GM12878 (cell line): Measurements from ENCODE around the gene TRNT1. TPM values are rescaled to one million over a fixed set of nuclear protein-coding genes. Genes with fewer than 3 reads are reported as not detected.

ENCODE experiments used
- ATAC-seq: fragments of 200-7000 bp; cut with Tn5 transposase; 3 replicates; pipeline ENCODE4 v1.9.1; 2020; ENCODE audit warnings: mild to moderate bottlenecking, moderate library complexity
- BruUV-seq: library from RNA; stranded (reverse); fragments of 400-500 nt; replicated peaks from 2 replicates; lab custom pipeline; 2021; lab: Mats Ljungman, UMichigan
- CTCF ChIA-PET: fragments of 300-600 bp; sonication (Branson Sonifier 250); formaldehyde crosslinking; extraction: SDS; loops from one replicate; lab custom pipeline; 2021; ENCODE audit warnings: inconsistent platforms; lab: Yijun Ruan, JAX
- POLR2A ChIA-PET: fragments of 350-600 bp; formaldehyde crosslinking; extraction: SDS; loops from one replicate; lab custom pipeline; 2021; ENCODE audit warnings: inconsistent platforms; lab: Charles Lee
- RAD21 ChIA-PET: fragments of 300-600 bp; sonication (Branson Sonifier 250); formaldehyde crosslinking; loops from one replicate; lab custom pipeline; 2023; ENCODE audit warnings: antibody characterized with exemption; ENCODE audit not compliant: unreplicated experiment; lab: Charles Lee
- SMC1A ChIA-PET: fragments of 300-600 bp; sonication (Branson Sonifier 250); formaldehyde crosslinking; loops from one replicate; lab custom pipeline; 2023; ENCODE audit not compliant: unreplicated experiment, uncharacterized antibody; lab: Charles Lee
- DNase-seq: peaks from one replicate; pipeline ENCODE4 v3.0.0-alpha.2; 2011; ENCODE audit warnings: low read depth, low spot score
- FAIRE-seq: peaks from 3 replicates; lab custom pipeline; 2011; peaks lifted over from hg19 to GRCh38; lab: Jason Lieb, UNC
- H2AFZ ChIP-seq: 2 replicates; pipeline ENCODE4 v1.6.0; 2011; ENCODE audit warnings: low read depth, low read length, control low read depth; ENCODE audit not compliant: control insufficient read depth
- H3K27ac ChIP-seq: 2 replicates; pipeline ENCODE4 v1.5.1; 2011; ENCODE audit warnings: control low read depth; ENCODE audit not compliant: control insufficient read depth, insufficient read depth
- H3K27me3 ChIP-seq, 2 experiments: replicated peaks in 1 of 2; 2 replicates each; pipeline versions ENCODE4 v1.6.0 to v1.6.1; 2011; ENCODE audit warnings: low read length in 1 of 2; ENCODE audit not compliant: control insufficient read depth in 2 of 2, insufficient read depth in 2 of 2
- H3K36me3 ChIP-seq, 2 experiments: 2 replicates each; pipeline ENCODE4 v1.5.1; 2011; ENCODE audit warnings: low read length in 1 of 2; ENCODE audit not compliant: control insufficient read depth in 2 of 2, insufficient read depth in 2 of 2
- H3K4me1 ChIP-seq: 2 replicates; pipeline ENCODE4 v1.6.1; 2011; ENCODE audit warnings: mild to moderate bottlenecking, low read length, moderate library complexity, mixed read lengths; ENCODE audit not compliant: control insufficient read depth, insufficient read depth
- H3K4me2 ChIP-seq: 2 replicates; pipeline ENCODE4 v1.6.0; 2011; ENCODE audit warnings: control low read depth; ENCODE audit not compliant: control insufficient read depth, insufficient read depth
- H3K4me3 ChIP-seq: fragments of 200-600 bp; sonication (generic); 2 replicates; pipeline ENCODE4 v1.5.1; 2016
- H3K79me2 ChIP-seq: 2 replicates; pipeline ENCODE4 v1.6.0; 2011; ENCODE audit warnings: low read length; ENCODE audit not compliant: control insufficient read depth, insufficient read depth
- H3K9ac ChIP-seq: 2 replicates; pipeline ENCODE4 v1.8.0; 2011; ENCODE audit warnings: low read length, control low read depth, mixed read lengths; ENCODE audit not compliant: control insufficient read depth, insufficient read depth
- H3K9me3 ChIP-seq: replicated peaks from 3 replicates; pipeline ENCODE4 v1.5.1; 2011; ENCODE audit warnings: mild to moderate bottlenecking, low read length; ENCODE audit not compliant: control insufficient read depth, insufficient read depth
- H4K20me1 ChIP-seq: 2 replicates; pipeline ENCODE4 v1.6.0; 2011; ENCODE audit not compliant: control insufficient read depth, insufficient read depth
- ATF3 ChIP-seq: IDR thresholded peaks from 2 replicates; pipeline ENCODE4 v1.6.1; 2011; ENCODE audit warnings: low read depth, mild to moderate bottlenecking, low read length, moderate library complexity, borderline replicate concordance; ENCODE audit errors: extremely low read depth
- KAT2A ChIP-seq: conservative IDR thresholded peaks from 2 replicates; pipeline ENCODE4 v1.6.1; 2011; ENCODE audit warnings: low read depth, low read length; ENCODE audit not compliant: control insufficient read depth
- NFYB ChIP-seq: IDR thresholded peaks from 2 replicates; pipeline ENCODE4 v1.6.1; 2011; ENCODE audit warnings: low read depth, mild to moderate bottlenecking, low read length, improper control_type of control experiment, moderate library complexity; ENCODE audit not compliant: insufficient read depth
- NR2C1 ChIP-seq: fragments of 450-650 bp; IDR thresholded peaks from 2 replicates; pipeline ENCODE4 v1.6.1; 2017; ENCODE audit warnings: antibody characterized with exemption, mild to moderate bottlenecking, moderate library complexity
- PKNOX1 ChIP-seq: fragments of 450-650 bp; IDR thresholded peaks from 2 replicates; pipeline ENCODE4 v1.6.1; 2016; ENCODE audit warnings: mild to moderate bottlenecking
- SMC3 ChIP-seq: IDR thresholded peaks from 2 replicates; pipeline ENCODE4 v1.6.1; 2011; ENCODE audit warnings: low read length, improper control_type of control experiment, borderline replicate concordance
- WGBS: methylation state at CpG from one replicate; pipeline ENCODE4 v1.1.6; 2016; ENCODE audit warnings: low lambda C conversion rate; ENCODE audit not compliant: insufficient replicate concordance, insufficient coverage; ENCODE audit errors: missing lambda C conversion rate; 5-methylcytosine and 5-hydroxymethylcytosine counted together
- in situ Hi-C: fragments of 300-500 bp; cut with MboI; formaldehyde crosslinking; loops from 9 replicates; pipeline ENCODE4 v1.14.3; 2018; ENCODE audit warnings: mixed read lengths
- intact Hi-C: fragments of 100-400 bp; cut with micrococcal nuclease; formaldehyde crosslinking; loops from one replicate; pipeline ENCODE4 v1.14.2; 2022; ENCODE audit not compliant: unreplicated experiment
- polyA plus RNA-seq, 11 experiments: library from polyadenylated mRNA; depleted of rRNA in 4 of 11; unstranded in 6 of 11; stranded (reverse) in 5 of 11; fragments of >200 nt; fragmentation: Nextera tagmentation in 4 of 11; fragmentation: Illumina TruSeq in 1 of 11; extraction: Ambion mirVana in 4 of 11; extraction: Trizol in 1 of 11; gene quantifications; 1 replicate in 1 of 11; 2 replicates in 10 of 11; pipeline versions ENCODE4 v1.2.1 to v1.2.3, GENCODE V29; 2011 to 2016; ENCODE audit warnings: inconsistent platforms in 2 of 11, missing spikeins in 2 of 11, low read depth in 1 of 11
- total RNA-seq, 4 experiments: library from RNA; depleted of rRNA in 3 of 4; stranded (reverse); fragments of >200 nt in 3 of 4; fragmentation: Illumina TruSeq in 1 of 4; extraction: Trizol in 1 of 4; gene quantifications; 2 replicates each; pipeline versions ENCODE4 v1.2.1 to v1.2.3, GENCODE V29; 2013 to 2021

TRNT1 gene
- total and polyA plus RNA-seq, 10 of the 15 experiments (the other 5 are each of a cell fraction or from before 2014, with no cell fraction given), result 28.6 to 54.9 (median 36.6) TPM

- no peak for FAIRE-seq
- no TSS peak for BruUV-seq
- H2AFZ ChIP-seq, result no peak overlapping the region
- no peak overlapping the region for H3K4me3 ChIP-seq
- no peaks in the 10 kb centered on the region for H4K20me1 ChIP-seq
- TF ChIP-seq ATF3 (no peak), PKNOX1 (no peak), SMC3 (no peak), NR2C1 (no peak), KAT2A (no peak), NFYB (no peak)
- no peaks in the 10 kb centered on the region for H3K36me3 ChIP-seq
- RAD21 ChIA-PET, result no interaction called here
- CTCF ChIA-PET, result interaction anchor here (2.2 kb wide), 1 partner anchor 10 kb away, joined by 9 read pairs; no protein-coding TSS in a partner anchor
- POLR2A ChIA-PET, result no interaction called here
- 18% methylated on average over 1 of the region's 1 CpG for WGBS
- no peaks in the 10 kb centered on the region for H3K9me3 ChIP-seq
- no peak for DNase-seq
- no peaks in the 10 kb centered on the region; a peak in 1 of 4 replicates for H3K27me3 ChIP-seq
- no peak overlapping the region for H3K27ac ChIP-seq
- no peaks in the 10 kb centered on the region for H3K79me2 ChIP-seq
- SMC1A ChIA-PET, result interaction anchor here (1.4 kb wide), 1 partner anchor 10 kb away, joined by 3 read pairs; no protein-coding TSS in a partner anchor
- no peaks in the 10 kb centered on the region for H3K4me1 ChIP-seq
- in situ Hi-C loops (no loop called here), intact Hi-C loops (no loop called here)
- ATAC-seq, result no peak
- H3K9ac ChIP-seq, result no peak overlapping the region
- H3K4me2 ChIP-seq, result no peak overlapping the region
Observed at GRCh38 chr3:3189961-3190360, 63.2 kb downstream of the TRNT1 start.
